Activated CD8-positive, alpha-beta T cell treated with anti-CD3 and anti-CD28 coated beads, Interleukin-2, amount 10 ng/mL, durations not matched to agents 7 days and 5 days (primary cell): Measurements from ENCODE around the gene GOLGA1. TPM values are rescaled to one million over a fixed set of nuclear protein-coding genes. Genes with fewer than 3 reads are reported as not detected.
"Not testable (repeated sequence)": the region's sequence is repeated elsewhere in the genome, so short reads cannot be mapped to it uniquely, and the experiment has no call there.

Experiments used
- ATAC-seq: fragments of 150-1000 bp; cut with Tn5 transposase; one replicate; pipeline ENCODE4 v1.10.0; 2021; ENCODE audit warnings: moderate library complexity
- CTCF ChIA-PET: fragments of 350-600 bp; sonication (Branson Sonifier 250); formaldehyde crosslinking; loops from one replicate; lab custom pipeline; 2021; ENCODE audit warnings: antibody characterized with exemption; lab: Charles Lee
- POLR2A ChIA-PET: fragments of 350-600 bp; sonication (Branson Sonifier 250); formaldehyde crosslinking; loops from one replicate; lab custom pipeline; 2021; ENCODE audit warnings: antibody characterized with exemption; lab: Charles Lee
- DNase-seq: peaks from one replicate; pipeline ENCODE4 v3.0.0-alpha.2; 2020
- H3K27ac Mint-ChIP-seq: one replicate; pipeline ENCODE4 v1.8.0; 2021; ENCODE audit warnings: mild to moderate bottlenecking, mixed read lengths
- H3K27me3 Mint-ChIP-seq: one replicate; pipeline ENCODE4 v1.8.0; 2021; ENCODE audit warnings: low read depth, mixed read lengths
- H3K36me3 Mint-ChIP-seq: one replicate; pipeline ENCODE4 v1.8.0; 2021; ENCODE audit warnings: low read depth, mixed read lengths
- H3K4me1 Mint-ChIP-seq: one replicate; pipeline ENCODE4 v1.8.0; 2021; ENCODE audit warnings: low read depth, mixed read lengths
- H3K4me3 Mint-ChIP-seq: one replicate; pipeline ENCODE4 v1.8.0; 2021; ENCODE audit warnings: mild to moderate bottlenecking, mixed read lengths
- H3K9me3 Mint-ChIP-seq: one replicate; pipeline ENCODE4 v1.8.0; 2022; ENCODE audit warnings: mixed read lengths; ENCODE audit not compliant: insufficient read depth
- total RNA-seq, 2 experiments: library from RNA; stranded (reverse); gene quantifications; one replicate each; pipeline ENCODE4 v1.2.3, GENCODE V29; 2021

GOLGA1 gene
- total RNA-seq, 2 experiments from 2014 or later: 14.0 to 16.2 TPM

GRCh38 chr9:124960409-124960752, 19.5 kb upstream of the GOLGA1 start:
- no peak for ATAC-seq
- Mint-ChIP-seq H3K36me3 (peaks cover 8% of the 10 kb centered on the region), H3K27ac (no peak overlapping the region), H3K4me3 (no peak overlapping the region), H3K4me1 (peaks cover 18% of the 10 kb centered on the region), H3K27me3 (no peaks in the 10 kb centered on the region), H3K9me3 (no peaks in the 10 kb centered on the region)
- no peak for DNase-seq
- ChIA-PET CTCF (no interaction called here), POLR2A (no interaction called here)

DNA sequence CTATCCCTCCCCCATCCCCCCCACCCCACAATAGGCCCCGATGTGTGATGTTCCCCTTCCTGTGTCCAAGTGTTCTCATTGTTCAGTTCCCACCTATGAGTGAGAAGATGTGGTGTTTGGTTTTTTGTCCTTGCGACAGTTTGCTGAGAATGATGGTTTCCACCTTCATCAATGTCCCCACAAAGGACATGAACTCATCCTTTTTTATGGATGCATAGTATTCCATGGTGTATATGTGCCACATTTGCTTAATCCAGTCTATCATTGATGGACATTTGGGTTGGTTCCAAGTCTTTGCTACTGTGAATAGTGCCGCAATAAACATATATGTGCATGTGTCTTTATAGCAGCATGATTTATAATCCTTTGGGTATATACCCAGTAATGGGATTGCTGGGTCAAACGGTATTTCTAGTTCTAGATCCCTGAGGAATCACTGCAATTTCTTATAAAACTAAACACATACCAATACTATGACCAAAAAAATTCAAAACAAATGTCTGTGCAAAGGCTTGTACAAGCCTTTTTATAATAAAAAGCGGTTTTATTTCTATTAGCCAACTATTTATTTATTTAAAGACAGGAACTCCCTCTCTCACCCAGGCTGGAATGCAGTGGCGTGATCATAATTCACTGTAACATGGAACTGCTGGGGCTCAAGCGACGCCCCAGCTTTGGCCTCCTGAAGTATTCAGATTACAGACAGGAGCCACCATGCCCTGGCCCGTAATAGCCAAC, 19.0 kb upstream of the GOLGA1 start:
- DNase-seq, CTCF ChIA-PET, ATAC-seq, H3K4me3 Mint-ChIP-seq, H3K27me3 Mint-ChIP-seq, H3K36me3 Mint-ChIP-seq, POLR2A ChIA-PET, H3K27ac Mint-ChIP-seq, H3K9me3 Mint-ChIP-seq: not testable (repeated sequence)
- H3K4me1 Mint-ChIP-seq: peaks cover 12% of the 10 kb centered on the region

DNA sequence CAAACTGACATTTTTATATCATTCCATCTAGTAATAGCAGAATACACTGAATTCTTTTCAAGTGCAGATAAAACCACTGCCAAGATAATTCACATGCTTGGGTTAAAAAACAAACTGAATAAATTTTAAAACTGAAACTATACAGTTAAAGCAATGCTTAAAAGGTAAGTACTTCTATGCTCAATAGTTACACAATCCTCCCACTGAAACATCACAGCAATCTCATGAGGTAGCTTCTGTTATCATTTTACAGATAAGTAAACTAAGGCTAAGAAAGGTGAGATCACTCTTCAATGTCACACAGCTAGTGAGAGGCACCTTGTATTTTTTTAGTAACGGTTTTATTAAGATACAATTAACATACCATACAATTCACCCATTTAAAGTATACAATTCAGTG, 13.4 kb upstream of the GOLGA1 start:
- DNase-seq: no peak
- ChIA-PET CTCF (no interaction called here), POLR2A (no interaction called here)
- Mint-ChIP-seq H3K27me3 (no peaks in the 10 kb centered on the region), H3K4me1 (no peaks in the 10 kb centered on the region), H3K36me3 (no peaks in the 10 kb centered on the region), H3K4me3 (no peak overlapping the region), H3K27ac (no peak overlapping the region), H3K9me3 (no peaks in the 10 kb centered on the region)
- ATAC-seq: no peak

DNA sequence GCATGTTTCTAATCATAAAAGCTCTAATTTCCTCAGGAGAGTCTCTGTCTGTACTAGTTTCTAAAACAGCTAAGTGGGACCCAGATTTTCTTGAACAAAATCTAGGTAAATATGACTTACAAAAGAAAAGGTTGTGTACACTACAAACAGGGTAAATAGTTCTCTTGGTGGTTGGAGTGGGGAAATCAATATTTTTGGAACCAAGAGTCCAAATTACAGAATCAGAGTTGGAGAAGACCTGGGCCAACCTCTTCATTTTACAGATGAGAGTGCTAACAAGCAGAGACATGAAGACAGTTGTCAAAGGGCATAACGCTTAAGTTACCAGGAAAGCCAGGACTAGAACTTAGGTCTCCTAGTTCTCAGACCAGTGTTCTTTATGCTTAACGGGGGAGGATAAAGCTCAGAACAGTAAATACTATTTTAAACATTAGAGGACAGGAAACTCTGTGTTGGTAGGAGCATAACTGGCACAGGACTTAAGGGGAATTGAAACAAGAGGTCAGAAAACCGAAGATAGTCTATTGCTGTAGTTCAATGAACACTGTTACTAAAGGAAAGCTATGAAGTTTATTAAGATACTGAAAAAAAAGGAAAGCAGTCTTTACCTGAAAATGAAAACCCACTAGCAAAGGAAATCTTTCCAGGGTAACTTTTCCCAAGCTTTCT, 9.3 kb upstream of the GOLGA1 start:
- Mint-ChIP-seq H3K9me3 (no peaks in the 10 kb centered on the region), H3K4me1 (no peaks in the 10 kb centered on the region), H3K27me3 (no peaks in the 10 kb centered on the region), H3K27ac (no peak overlapping the region), H3K36me3 (no peaks in the 10 kb centered on the region), H3K4me3 (no peak overlapping the region)
- POLR2A ChIA-PET: no interaction called here
- DNase-seq: no peak
- ATAC-seq: no peak
- CTCF ChIA-PET: interaction anchor here (0.5 to 1.2 kb wide), 4 partner anchors 17 to 559 kb away, joined by 3 to 4 read pairs (median 3); no protein-coding TSS in a partner anchor

GRCh38 chr9:124949387-124949786, 8.5 kb upstream of the GOLGA1 start:
- ChIA-PET POLR2A (no interaction called here), CTCF (interaction anchor here (1.2 kb wide), 1 partner anchor 140 kb away, joined by 3 read pairs; no protein-coding TSS in a partner anchor)

GRCh38 chr9:124947727-124948391, 7.0 kb upstream of the GOLGA1 start:
- ATAC-seq (no peak), DNase-seq (no peak)
- Mint-ChIP-seq H3K4me3 (no peak overlapping the region), H3K27me3 (no peaks in the 10 kb centered on the region), H3K9me3 (no peaks in the 10 kb centered on the region), H3K36me3 (peaks cover 2% of the 10 kb centered on the region), H3K27ac (no peak overlapping the region), H3K4me1 (peaks cover 2% of the 10 kb centered on the region)
- POLR2A ChIA-PET: no interaction called here
- CTCF ChIA-PET: interaction anchor here (1.2 kb wide), 1 partner anchor 200 kb away, joined by 3 read pairs; no protein-coding TSS in a partner anchor

More at GRCh38 chr9:124949387-124949786, 8.5 kb upstream of the GOLGA1 start:
- no peaks in the 10 kb centered on the region for H3K27me3 Mint-ChIP-seq
- H3K36me3 Mint-ChIP-seq: no peaks in the 10 kb centered on the region
- no peaks in the 10 kb centered on the region for H3K9me3 Mint-ChIP-seq
- H3K4me1 Mint-ChIP-seq: no peaks in the 10 kb centered on the region
- no peak for DNase-seq
- H3K4me3 Mint-ChIP-seq: no peak overlapping the region
- no peak for ATAC-seq
- no peak overlapping the region for H3K27ac Mint-ChIP-seq

GRCh38 chr9:124946167-124946566, 5.3 kb upstream of the GOLGA1 start:
- Mint-ChIP-seq H3K4me1 (peaks cover 8% of the 10 kb centered on the region), H3K36me3 (peaks cover 10% of the 10 kb centered on the region), H3K27ac (no peak overlapping the region), H3K4me3 (no peak overlapping the region), H3K9me3 (no peaks in the 10 kb centered on the region), H3K27me3 (no peaks in the 10 kb centered on the region)
- DNase-seq (no peak), ATAC-seq (no peak)
- POLR2A ChIA-PET: no interaction called here
- CTCF ChIA-PET: no interaction called here

DNA sequence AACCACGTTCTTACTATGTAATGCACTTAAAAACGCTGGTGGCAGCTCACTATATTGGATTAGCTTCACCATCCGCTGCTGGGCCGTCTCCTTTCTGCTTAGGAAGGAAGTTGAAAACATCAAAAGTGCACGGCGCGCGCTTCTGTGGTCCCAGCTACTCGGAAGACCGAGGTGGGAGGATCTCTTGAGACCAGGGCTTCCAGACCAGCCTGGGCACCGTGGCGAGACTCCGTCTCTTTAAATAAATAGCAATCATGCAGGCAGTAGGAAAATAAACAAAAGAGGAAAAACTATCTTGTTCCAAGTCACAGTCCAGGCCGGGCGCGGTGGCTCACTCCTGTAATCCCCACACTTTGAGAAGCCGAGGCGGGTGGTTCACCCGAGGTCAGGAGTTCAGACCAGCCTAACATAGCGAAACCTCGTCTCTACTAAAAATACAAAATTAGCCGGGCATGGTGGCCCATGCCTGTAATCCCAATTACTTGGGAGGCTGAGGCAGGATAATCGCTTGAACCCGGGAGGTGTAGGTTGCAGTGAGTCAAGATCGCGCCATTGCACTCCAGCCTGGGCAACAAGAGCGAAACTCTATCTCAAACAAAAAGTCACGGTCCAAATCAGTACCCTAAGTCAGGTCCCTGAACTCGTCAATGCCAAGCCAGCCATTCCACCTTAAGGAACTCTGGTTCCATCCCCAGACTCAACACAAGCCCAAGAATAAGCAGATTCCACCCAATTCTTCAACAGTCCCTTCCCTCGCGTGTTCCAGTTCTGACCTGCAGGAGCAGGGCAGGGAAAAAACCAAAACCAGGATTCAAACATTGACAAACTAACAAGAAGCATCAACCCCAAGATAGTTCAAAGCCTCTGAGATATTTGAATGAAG, 1.0 kb upstream of the GOLGA1 start:
- DNase-seq: peak; percentile 86
- CTCF ChIA-PET: interaction anchor here (1.0 to 1.3 kb wide), 2 partner anchors 9 to 202 kb away, joined by 4 to 6 read pairs; no protein-coding TSS in a partner anchor
- Mint-ChIP-seq H3K9me3 (no peaks in the 10 kb centered on the region), H3K36me3 (peaks cover 20% of the 10 kb centered on the region), H3K27me3 (no peaks in the 10 kb centered on the region), H3K4me1 (peaks cover 21% of the 10 kb centered on the region), H3K4me3 (peak overlapping the region; percentile 90), H3K27ac (peak overlapping the region; percentile 94)
- POLR2A ChIA-PET: interaction anchor here (0.7 to 1.8 kb wide), 13 partner anchors 9 to 299 kb away, joined by 3 to 15 read pairs (median 4); partner anchors contain the start of genes HSPA5 and RPL35
- peak; percentile 60 for ATAC-seq

DNA sequence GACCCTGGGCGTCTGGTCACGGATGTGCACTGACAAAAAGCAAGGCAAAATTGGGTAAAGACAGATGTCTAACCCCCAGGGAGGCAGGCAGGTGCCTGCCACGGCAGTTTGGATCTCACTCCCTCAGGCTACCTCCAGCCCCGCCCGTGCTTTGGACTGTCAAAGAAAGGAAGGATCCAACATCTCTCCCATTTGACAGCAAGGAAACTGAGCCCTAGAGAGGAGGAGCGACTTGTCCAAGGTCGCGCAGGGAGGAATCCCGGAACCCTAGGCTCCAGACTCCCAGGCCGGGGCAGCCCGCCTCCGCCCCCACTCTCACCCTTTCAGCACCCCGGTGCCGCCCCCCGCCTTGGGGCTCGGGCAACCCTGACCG, 376 bp downstream of the GOLGA1 start:
- POLR2A ChIA-PET: interaction anchor here (1.2 to 1.3 kb wide), 2 partner anchors 11 to 70 kb away, joined by 4 read pairs; no protein-coding TSS in a partner anchor
- no peaks in the 10 kb centered on the region for H3K27me3 Mint-ChIP-seq
- peak overlapping the region; percentile 90 for H3K4me3 Mint-ChIP-seq
- H3K9me3 Mint-ChIP-seq: no peaks in the 10 kb centered on the region
- peaks cover 30% of the 10 kb centered on the region for H3K36me3 Mint-ChIP-seq
- CTCF ChIA-PET: interaction anchor here (0.9 to 1.9 kb wide), 2 partner anchors 11 to 204 kb away, joined by 3 to 12 read pairs; no protein-coding TSS in a partner anchor
- DNase-seq: no peak
- ATAC-seq: no peak
- H3K4me1 Mint-ChIP-seq: peaks cover 21% of the 10 kb centered on the region
- peak overlapping the region; percentile 94 for H3K27ac Mint-ChIP-seq

- ATAC-seq: no peak
- H3K27ac Mint-ChIP-seq: peak overlapping the region; percentile 94
- no peaks in the 10 kb centered on the region for H3K27me3 Mint-ChIP-seq
- H3K4me3 Mint-ChIP-seq: peak overlapping the region; percentile 90
- ChIA-PET CTCF (interaction anchor here (0.6 to 1.9 kb wide), 3 partner anchors 10 to 204 kb away, joined by 3 to 12 read pairs (median 3); no protein-coding TSS in a partner anchor), POLR2A (interaction anchor here (1.2 to 1.3 kb wide), 2 partner anchors 10 to 70 kb away, joined by 4 read pairs; no protein-coding TSS in a partner anchor)
- peaks cover 21% of the 10 kb centered on the region for H3K4me1 Mint-ChIP-seq
- H3K9me3 Mint-ChIP-seq: no peaks in the 10 kb centered on the region
- no peak for DNase-seq
- peaks cover 33% of the 10 kb centered on the region for H3K36me3 Mint-ChIP-seq
Observed at GRCh38 chr9:124939944-124940343, 939 bp downstream of the GOLGA1 start.

DNA sequence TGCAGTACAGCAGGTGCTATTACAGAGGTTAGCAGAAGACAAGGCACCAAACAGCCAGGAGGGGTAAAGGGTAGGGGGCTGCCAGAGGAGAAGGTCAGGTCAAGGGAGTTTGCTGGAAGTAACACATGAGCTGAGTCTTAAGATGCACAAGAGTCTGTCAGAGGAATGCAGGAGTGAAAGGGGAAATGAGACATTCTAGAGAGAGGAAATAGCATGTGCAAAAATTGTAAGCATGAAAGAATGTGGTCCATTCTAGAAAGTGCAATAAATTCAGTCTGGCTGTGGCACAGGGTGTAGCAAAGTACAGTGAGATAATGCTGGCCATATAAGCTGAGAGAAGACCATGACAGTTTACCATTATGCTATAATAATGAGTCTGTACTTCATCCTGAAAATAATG, 6.6 kb downstream of the GOLGA1 start:
- CTCF ChIA-PET: no interaction called here
- peaks cover 11% of the 10 kb centered on the region for H3K4me1 Mint-ChIP-seq
- ATAC-seq (no peak), DNase-seq (no peak)
- H3K27me3 Mint-ChIP-seq: no peaks in the 10 kb centered on the region
- H3K9me3 Mint-ChIP-seq: no peaks in the 10 kb centered on the region
- H3K36me3 Mint-ChIP-seq: peaks cover 55% of the 10 kb centered on the region
- no peak overlapping the region for H3K4me3 Mint-ChIP-seq
- no peak overlapping the region for H3K27ac Mint-ChIP-seq
- POLR2A ChIA-PET: no interaction called here
